CD4-positive, alpha-beta T cell (primary cell): ENCODE measurements around the gene SNCG. TPM values are rescaled to one million over a fixed set of nuclear protein-coding genes. Genes with fewer than 3 reads are reported as not detected.
A peak's percentile ranks its signal among the peaks of the same experiment; 100 is the strongest.
"Not testable (repeated sequence)": the region's sequence is repeated elsewhere in the genome, so short reads cannot be mapped to it uniquely, and the experiment has no call there.

Experiments used
- ATAC-seq: fragments of 200-7000 bp; cut with Tn5 transposase; one replicate; pipeline ENCODE4 v1.10.0; 2022; ENCODE audit warnings: mild to moderate bottlenecking; ENCODE audit not compliant: poor library complexity
- CTCF ChIA-PET: fragments of 350-600 bp; sonication (Branson Sonifier 250); formaldehyde crosslinking; loops from one replicate; lab custom pipeline; 2021; ENCODE audit warnings: antibody characterized with exemption, inconsistent platforms; lab: Charles Lee
- POLR2A ChIA-PET: fragments of 350-600 bp; sonication (Branson Sonifier 250); formaldehyde crosslinking; loops from one replicate; lab custom pipeline; 2021; ENCODE audit warnings: antibody characterized with exemption, inconsistent platforms; lab: Charles Lee
- DNase-seq, 14 experiments: peaks; one replicate each; pipeline ENCODE4 v3.0.0-alpha.2; 2013 to 2020; ENCODE audit warnings: mixed read lengths in 2 of 14
- H3K27ac ChIP-seq, 2 donors: one replicate each; pipeline versions ENCODE4 v1.5.1 to v1.7.0; 2013; ENCODE audit warnings: low read length in 2 of 2, low read depth in 1 of 2, mild to moderate bottlenecking in 1 of 2
- H3K27me3 ChIP-seq, 2 experiments: 1 replicate in 1 of 2; 2 replicates in 1 of 2; pipeline versions ENCODE4 v1.6.1 to v1.7.0; 2013; ENCODE audit warnings: low read length in 2 of 2, control low read depth in 1 of 2, mild to moderate bottlenecking in 1 of 2, moderate library complexity in 1 of 2; ENCODE audit not compliant: insufficient read depth in 2 of 2, control insufficient read depth in 1 of 2
- H3K36me3 ChIP-seq: one replicate; pipeline ENCODE4 v1.6.1; 2013; ENCODE audit warnings: low read length, control low read depth; ENCODE audit not compliant: insufficient read depth
- H3K4me1 ChIP-seq: one replicate; pipeline ENCODE4 v1.6.1; 2013; ENCODE audit warnings: low read length, control low read depth; ENCODE audit not compliant: insufficient read depth
- H3K4me3 ChIP-seq: one replicate; pipeline ENCODE4 v1.5.1; 2013; ENCODE audit warnings: mild to moderate bottlenecking, low read length, moderate library complexity
- H3K9me3 ChIP-seq, 2 experiments: 1 replicate in 1 of 2; 2 replicates in 1 of 2; pipeline versions ENCODE4 v1.6.1 to v1.7.0; 2013; ENCODE audit warnings: low read length in 2 of 2, mild to moderate bottlenecking in 2 of 2, control low read depth in 1 of 2, moderate library complexity in 1 of 2; ENCODE audit not compliant: control insufficient read depth in 1 of 2, insufficient read depth in 1 of 2
- H3K27ac Mint-ChIP-seq: one replicate; pipeline ENCODE4 v1.8.0; 2020; ENCODE audit warnings: mixed read lengths
- H3K27me3 Mint-ChIP-seq: one replicate; pipeline ENCODE4 v1.8.0; 2021; ENCODE audit warnings: mixed read lengths
- H3K36me3 Mint-ChIP-seq: one replicate; pipeline ENCODE4 v1.8.0; 2021; ENCODE audit warnings: low read depth, mixed read lengths
- H3K4me1 Mint-ChIP-seq: one replicate; pipeline ENCODE4 v1.8.0; 2021; ENCODE audit warnings: low read depth, mixed read lengths
- H3K4me3 Mint-ChIP-seq: one replicate; pipeline ENCODE4 v1.8.0; 2020; ENCODE audit warnings: mild to moderate bottlenecking, mixed read lengths
- H3K9me3 Mint-ChIP-seq: one replicate; pipeline ENCODE4 v1.8.0; 2020; ENCODE audit warnings: mixed read lengths
- CTCF ChIP-seq: fragments of 200-600 bp; IDR thresholded peaks from one replicate; pipeline ENCODE4 v1.8.0; 2022; ENCODE audit warnings: antibody characterized with exemption, mild to moderate bottlenecking
- intact Hi-C, 2 experiments: fragments of 100-400 bp; cut with DNase I in 1 of 2; cut with micrococcal nuclease in 1 of 2; formaldehyde crosslinking; loops; one replicate each; pipeline versions ENCODE4 v1.15.1 to v1.9.0; 2023 to 2025; cut with DNase I, micrococcal nuclease
- total RNA-seq, 174 experiments: library from RNA in 2 of 174; stranded (reverse) in 2 of 174; gene quantifications; one replicate each; pipeline ENCODE4 v1.2.3 and lab custom pipeline; 2021 to 2026

SNCG gene
- total RNA-seq, 2 experiments from 2014 or later = not detected

- Mint-ChIP-seq H3K9me3 (no peaks in the 10 kb centered on the region), H3K27ac (no peak overlapping the region), H3K36me3 (peaks cover 4% of the 10 kb centered on the region), H3K4me1 (peaks cover 14% of the 10 kb centered on the region), H3K27me3 (peaks cover 5% of the 10 kb centered on the region), H3K4me3 (no peak overlapping the region)
- peaks cover 23% of the 10 kb centered on the region for H3K4me1 ChIP-seq
- ATAC-seq = no peak
- no peaks in the 10 kb centered on the region for H3K36me3 ChIP-seq
- DNase-seq = peak in 3 of 14 experiments; percentile 3 to 23 (median 6)
- CTCF ChIA-PET = no interaction called here
- no peaks in the 10 kb centered on the region for H3K27me3 ChIP-seq
- H3K27ac ChIP-seq = no peak overlapping the region
- H3K9me3 ChIP-seq = no peaks in the 10 kb centered on the region
- H3K4me3 ChIP-seq = no peak overlapping the region
- intact Hi-C loops = no loop called here
- TF ChIP-seq CTCF = no peak
- POLR2A ChIA-PET = interaction anchor here (1.0 kb wide), 1 partner anchor 20 kb away, joined by 3 read pairs; no protein-coding TSS in a partner anchor
Measured at GRCh38 chr10:86946213-86947155, 11.9 kb upstream of the SNCG start.

- H3K4me3 Mint-ChIP-seq, H3K4me3 ChIP-seq, POLR2A ChIA-PET, ATAC-seq, H3K9me3 ChIP-seq, H3K27ac ChIP-seq, H3K27me3 ChIP-seq, H3K36me3 ChIP-seq, H3K36me3 Mint-ChIP-seq, H3K27ac Mint-ChIP-seq, H3K27me3 Mint-ChIP-seq, H3K9me3 Mint-ChIP-seq, intact Hi-C loops: not testable (repeated sequence)
- CTCF ChIA-PET = interaction anchor here (0.7 to 1.2 kb wide), 2 partner anchors 13 to 19 kb away, joined by 3 read pairs; no protein-coding TSS in a partner anchor
- H3K4me1 ChIP-seq = peaks cover 30% of the 10 kb centered on the region
- peak in 1 of 14 experiments; percentile 20 for DNase-seq
- H3K4me1 Mint-ChIP-seq = peaks cover 14% of the 10 kb centered on the region
Measured at GRCh38 chr10:86947806-86948205, 10.6 kb upstream of the SNCG start.

GRCh38 chr10:86950349-86950748, 8.1 kb upstream of the SNCG start:
- no peaks in the 10 kb centered on the region for H3K36me3 ChIP-seq
- no peak for TF ChIP-seq CTCF
- ChIA-PET CTCF (interaction anchor here (0.6 kb wide), 1 partner anchor 11 kb away, joined by 3 read pairs; no protein-coding TSS in a partner anchor), POLR2A (interaction anchor here (0.8 to 1.3 kb wide), 2 partner anchors 19 to 21 kb away, joined by 3 to 5 read pairs; no protein-coding TSS in a partner anchor)
- Mint-ChIP-seq H3K27me3 (peaks cover 5% of the 10 kb centered on the region), H3K4me1 (peaks cover 14% of the 10 kb centered on the region), H3K27ac (peak overlapping the region; percentile 80), H3K4me3 (peak overlapping the region; percentile 7), H3K9me3 (peaks cover 2% of the 10 kb centered on the region), H3K36me3 (peaks cover 4% of the 10 kb centered on the region)
- H3K4me1 ChIP-seq = peaks cover 33% of the 10 kb centered on the region
- peak overlapping the region; percentile 51 to 79 for H3K27ac ChIP-seq
- peak in 3 of 14 experiments; percentile 14 to 73 (median 41) for DNase-seq
- peak; percentile 51 for ATAC-seq
- intact Hi-C loops = no loop called here
- no peaks in the 10 kb centered on the region for H3K27me3 ChIP-seq
- no peak overlapping the region for H3K4me3 ChIP-seq
- peaks cover 0 to 21% of the 10 kb centered on the region in 2 experiments for H3K9me3 ChIP-seq
